ENCODE results near the gene OSBPL8. TPM values are rescaled to one million over a fixed set of nuclear protein-coding genes. Genes with fewer than 3 reads are reported as not detected.
"Not testable (repeated sequence)": the region's sequence is repeated elsewhere in the genome, so short reads cannot be mapped to it uniquely, and the experiment has no call there.

Gene OSBPL8
- total RNA-seq, 2 donors from 2014 or later = 23.1 to 41.2 TPM

DNA sequence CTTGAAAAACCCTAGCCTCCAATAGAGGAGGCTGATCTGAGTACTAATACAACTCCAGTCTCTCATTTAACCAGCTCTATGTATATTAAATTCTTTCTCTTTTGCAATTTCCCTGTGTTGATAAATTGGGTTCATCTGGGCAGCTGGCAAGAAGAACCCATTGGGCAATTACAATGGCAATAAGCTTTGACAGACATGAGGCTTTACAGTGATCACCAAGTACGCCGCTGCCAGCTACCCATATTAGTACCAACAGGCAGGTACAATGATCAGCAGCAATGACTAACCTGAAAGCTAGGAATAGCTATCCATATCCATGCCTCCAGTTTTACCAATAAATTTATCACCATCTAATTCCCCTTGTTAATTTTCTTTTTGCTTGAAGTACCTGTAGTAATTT lies 54.5 kb downstream of the OSBPL8 start:
- WGBS, 2 donors = 86 to 91% methylated on average over 2 of the region's 2 CpGs
- no peak for ATAC-seq
- H3K4me1 ChIP-seq = no peaks in the 10 kb centered on the region

DNA sequence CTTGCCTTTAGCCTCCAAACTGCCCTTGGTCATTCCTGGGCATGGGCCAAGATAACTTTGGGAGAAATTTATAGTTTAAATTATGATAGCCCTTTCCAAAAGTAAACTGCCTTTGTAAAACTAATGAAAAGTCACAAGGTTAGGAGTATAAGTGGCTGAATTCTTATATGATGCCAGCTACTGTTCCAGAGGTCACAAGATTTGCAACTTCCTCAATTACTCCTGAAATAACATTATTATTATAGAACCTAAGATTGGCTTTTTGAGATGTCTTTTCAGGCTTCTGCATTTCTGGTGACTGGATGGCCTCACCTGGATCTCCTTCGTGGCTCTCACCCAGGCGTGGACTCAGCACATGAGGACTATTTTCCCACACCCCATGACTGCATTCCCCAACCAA lies 55.0 kb downstream of the OSBPL8 start:
- no peaks in the 10 kb centered on the region for H3K36me3 ChIP-seq (replicated peaks in 1 of 2; ENCODE audit: insufficient read depth in 1 of 2, low read depth in 2 of 2)

More for the DNA sequence above, 54.5 kb downstream of the OSBPL8 start:
- Histone ChIP-seq H3K27me3 (no peaks in the 10 kb centered on the region), H3K9me3 (no peaks in the 10 kb centered on the region), H3K27ac (no peak overlapping the region), H3K36me3 (replicated peaks in 1 of 2; ENCODE audit: insufficient read depth in 1 of 2, low read depth in 2 of 2) (no peaks in the 10 kb centered on the region), H3K4me3 (no peak overlapping the region)
- no peak for DNase-seq
- no peak for TF ChIP-seq POLR2A (IDR thresholded peaks at IDR 0.05)
- TF ChIP-seq, protein P1, sequence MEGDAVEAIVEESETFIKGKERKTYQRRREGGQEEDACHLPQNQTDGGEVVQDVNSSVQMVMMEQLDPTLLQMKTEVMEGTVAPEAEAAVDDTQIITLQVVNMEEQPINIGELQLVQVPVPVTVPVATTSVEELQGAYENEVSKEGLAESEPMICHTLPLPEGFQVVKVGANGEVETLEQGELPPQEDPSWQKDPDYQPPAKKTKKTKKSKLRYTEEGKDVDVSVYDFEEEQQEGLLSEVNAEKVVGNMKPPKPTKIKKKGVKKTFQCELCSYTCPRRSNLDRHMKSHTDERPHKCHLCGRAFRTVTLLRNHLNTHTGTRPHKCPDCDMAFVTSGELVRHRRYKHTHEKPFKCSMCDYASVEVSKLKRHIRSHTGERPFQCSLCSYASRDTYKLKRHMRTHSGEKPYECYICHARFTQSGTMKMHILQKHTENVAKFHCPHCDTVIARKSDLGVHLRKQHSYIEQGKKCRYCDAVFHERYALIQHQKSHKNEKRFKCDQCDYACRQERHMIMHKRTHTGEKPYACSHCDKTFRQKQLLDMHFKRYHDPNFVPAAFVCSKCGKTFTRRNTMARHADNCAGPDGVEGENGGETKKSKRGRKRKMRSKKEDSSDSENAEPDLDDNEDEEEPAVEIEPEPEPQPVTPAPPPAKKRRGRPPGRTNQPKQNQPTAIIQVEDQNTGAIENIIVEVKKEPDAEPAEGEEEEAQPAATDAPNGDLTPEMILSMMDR (IDR thresholded peaks at IDR 0.05) = no peak
- intact Hi-C loops (cut with DNase I) = no loop called here

DNA sequence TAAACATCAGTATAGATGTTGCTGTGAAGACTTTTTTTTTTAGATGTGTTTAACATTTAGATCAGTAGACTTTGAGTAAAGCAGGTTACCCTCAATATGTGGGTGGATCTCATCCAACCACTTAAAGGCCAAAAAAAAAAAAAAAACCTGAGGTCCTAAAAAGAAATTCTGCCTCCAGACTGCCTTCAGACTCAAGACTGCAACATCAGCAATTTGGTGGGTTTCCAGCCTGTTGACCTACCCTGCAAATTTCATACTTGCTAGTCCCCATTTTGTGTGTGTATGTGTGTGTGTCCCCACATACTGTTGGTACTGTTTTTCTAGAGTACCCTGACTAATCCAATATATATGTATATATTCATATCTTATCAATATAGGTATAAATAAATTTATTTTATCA lies 55.6 kb downstream of the OSBPL8 start:
- intact Hi-C loops (cut with DNase I) = no loop called here
- Histone ChIP-seq H3K9me3 (no peaks in the 10 kb centered on the region), H3K27me3 (no peaks in the 10 kb centered on the region), H3K4me3 (no peak overlapping the region), H3K36me3 (replicated peaks in 1 of 2; ENCODE audit: insufficient read depth in 1 of 2, low read depth in 2 of 2) (no peaks in the 10 kb centered on the region), H3K27ac (no peak overlapping the region), H3K4me1 (no peaks in the 10 kb centered on the region)
- DNase-seq (no peak), ATAC-seq (no peak)
- TF ChIP-seq, protein P1 (IDR thresholded peaks at IDR 0.05) = no peak
- no peak for TF ChIP-seq POLR2A (IDR thresholded peaks at IDR 0.05)

More for the DNA sequence above, 55.0 kb downstream of the OSBPL8 start:
- ATAC-seq (no peak), DNase-seq (no peak)
- WGBS, 2 donors = 95 to 100% methylated on average over 2 of the region's 2 CpGs
- Histone ChIP-seq H3K27ac (no peak overlapping the region), H3K4me1 (no peaks in the 10 kb centered on the region), H3K9me3 (no peaks in the 10 kb centered on the region), H3K27me3 (no peaks in the 10 kb centered on the region), H3K4me3 (no peak overlapping the region)
- intact Hi-C loops (cut with DNase I) = no loop called here
- TF ChIP-seq, protein P1 (IDR thresholded peaks at IDR 0.05) = no peak

DNA sequence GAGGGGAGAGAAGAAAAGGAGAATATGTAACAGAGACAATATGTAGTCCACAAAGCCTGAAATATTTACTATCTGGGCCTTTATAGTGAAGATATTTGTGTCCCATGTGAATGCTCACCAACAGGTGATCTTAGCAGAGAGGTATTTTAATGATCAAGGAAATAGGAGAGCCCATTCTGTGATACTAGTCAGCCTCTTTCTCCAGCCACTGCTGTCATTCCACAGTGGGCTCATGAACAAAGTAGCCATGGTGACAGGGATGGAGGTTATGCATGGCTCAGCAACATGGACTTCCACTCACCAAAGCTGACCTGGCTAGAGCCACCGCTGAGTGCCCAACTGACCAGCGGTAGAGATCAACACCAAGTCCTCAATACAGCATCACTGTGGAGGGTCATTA lies 58.2 kb downstream of the OSBPL8 start:
- no peak for ATAC-seq
- H3K36me3 ChIP-seq (replicated peaks in 1 of 2; ENCODE audit: insufficient read depth in 1 of 2, low read depth in 2 of 2) = no peaks in the 10 kb centered on the region
- DNase-seq = no peak
- 100% methylated on average over 2 of the region's 2 CpGs for WGBS, 2 donors
- H3K4me1 ChIP-seq = no peaks in the 10 kb centered on the region
- no peak overlapping the region for H3K27ac ChIP-seq
- H3K4me3 ChIP-seq = no peak overlapping the region
- H3K27me3 ChIP-seq = no peaks in the 10 kb centered on the region
- TF ChIP-seq POLR2A (IDR thresholded peaks at IDR 0.05) = no peak
- TF ChIP-seq, protein P1 (IDR thresholded peaks at IDR 0.05) = no peak
- no peaks in the 10 kb centered on the region for H3K9me3 ChIP-seq
- intact Hi-C loops (cut with DNase I) = no loop called here

DNA sequence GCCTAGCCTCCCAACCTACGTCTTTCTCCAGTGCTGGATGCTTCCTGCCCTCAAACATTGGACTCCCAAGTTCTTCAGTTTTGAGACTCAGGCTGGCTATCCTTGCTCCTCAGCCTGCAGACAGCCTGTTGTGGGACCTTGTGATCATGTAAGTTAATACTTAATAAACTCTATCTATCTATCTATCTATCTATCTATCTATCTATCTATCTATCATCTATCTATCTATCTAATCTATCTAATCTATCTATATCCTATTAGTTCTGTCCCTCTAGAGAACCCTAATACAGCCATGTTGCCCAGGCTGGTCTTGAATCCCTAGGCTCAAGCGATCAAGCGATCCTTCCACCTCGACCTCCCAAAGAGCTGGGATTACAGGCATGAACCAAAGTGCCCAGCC lies 60.4 kb downstream of the OSBPL8 start:
- H3K4me3 ChIP-seq; DNase-seq; H3K27me3 ChIP-seq; H3K27ac ChIP-seq; H3K4me1 ChIP-seq; ATAC-seq; H3K9me3 ChIP-seq; intact Hi-C loops (cut with DNase I); H3K36me3 ChIP-seq (replicated peaks in 1 of 2; ENCODE audit: insufficient read depth in 1 of 2, low read depth in 2 of 2): not testable (repeated sequence)
- whole genome bisulfite sequencing, 2 donors = 97 to 99% methylated on average over 4 of the region's 4 CpGs

Measured in body of pancreas (tissue), 4 donors.